AG04450 (cell line): ENCODE data around the gene NINJ2. TPM values are rescaled to one million over a fixed set of nuclear protein-coding genes. Genes with fewer than 3 reads are reported as not detected.

ENCODE experiments used
- CTCF ChIA-PET: fragments of 300-600, 350-600 bp; formaldehyde crosslinking; extraction: SDS; loops from one replicate; lab custom pipeline; 2022; ENCODE audit warnings: antibody characterized with exemption, inconsistent platforms; lab: Charles Lee
- POLR2A ChIA-PET: fragments of 350-600 bp; formaldehyde crosslinking; extraction: SDS; loops from one replicate; lab custom pipeline; 2021; ENCODE audit warnings: antibody characterized with exemption, inconsistent platforms; lab: Yijun Ruan, JAX
- DNase-seq: peaks from one replicate; pipeline ENCODE4 v3.0.0-alpha.2; 2011; ENCODE audit warnings: low read depth, low spot score
- H3K27ac ChIP-seq: one replicate; pipeline ENCODE4 v1.5.1; 2012; ENCODE audit warnings: low read depth, low read length, control low read depth
- H3K27me3 ChIP-seq: one replicate; pipeline ENCODE4 v1.6.0; 2012; ENCODE audit warnings: low read length; ENCODE audit not compliant: control insufficient read depth, insufficient read depth
- H3K4me3 ChIP-seq: 2 replicates; pipeline ENCODE4 v1.5.1; 2011; ENCODE audit warnings: mild to moderate bottlenecking, low read depth, low read length, control low read depth
- H3K9me3 ChIP-seq: 2 replicates; pipeline ENCODE4 v1.5.1; 2012; ENCODE audit warnings: low read length; ENCODE audit not compliant: control insufficient read depth, insufficient read depth
- CTCF ChIP-seq: IDR thresholded peaks from 2 replicates; pipeline ENCODE4 v1.5.1; 2011; ENCODE audit warnings: low read depth, low read length, control low read depth, inconsistent platforms
- polyA plus RNA-seq: library from polyadenylated mRNA; depleted of rRNA; stranded (reverse); fragments of >200 nt; gene quantifications from 2 replicates; pipeline ENCODE4 v1.2.3, GENCODE V29; 2011

NINJ2 gene
- polyA plus RNA-seq, 1 experiment: not detected

GRCh38 chr12:612886-613285 lies 50.4 kb downstream of the NINJ2 start:
- H3K27me3 ChIP-seq: peaks cover 3% of the 10 kb centered on the region
- TF ChIP-seq CTCF: no peak
- no peak overlapping the region for H3K27ac ChIP-seq
- no peaks in the 10 kb centered on the region for H3K9me3 ChIP-seq
- POLR2A ChIA-PET: no interaction called here
- DNase-seq: no peak
- H3K4me3 ChIP-seq: no peak overlapping the region
- CTCF ChIA-PET: interaction anchor here (2.2 kb wide), 1 partner anchor 139 kb away, joined by 9 read pairs; no protein-coding TSS in a partner anchor

- ChIA-PET POLR2A (no interaction called here), CTCF (interaction anchor here (0.9 kb wide), 1 partner anchor 35 kb away, joined by 3 read pairs; no protein-coding TSS in a partner anchor)
- no peak for DNase-seq
- no peak for TF ChIP-seq CTCF
- no peak overlapping the region for H3K4me3 ChIP-seq
- no peaks in the 10 kb centered on the region for H3K9me3 ChIP-seq
- peaks cover 3% of the 10 kb centered on the region for H3K27me3 ChIP-seq
- no peak overlapping the region for H3K27ac ChIP-seq
These were observed 51.0 kb downstream of the NINJ2 start for GRCh38 chr12:612293-612692.

DNA sequence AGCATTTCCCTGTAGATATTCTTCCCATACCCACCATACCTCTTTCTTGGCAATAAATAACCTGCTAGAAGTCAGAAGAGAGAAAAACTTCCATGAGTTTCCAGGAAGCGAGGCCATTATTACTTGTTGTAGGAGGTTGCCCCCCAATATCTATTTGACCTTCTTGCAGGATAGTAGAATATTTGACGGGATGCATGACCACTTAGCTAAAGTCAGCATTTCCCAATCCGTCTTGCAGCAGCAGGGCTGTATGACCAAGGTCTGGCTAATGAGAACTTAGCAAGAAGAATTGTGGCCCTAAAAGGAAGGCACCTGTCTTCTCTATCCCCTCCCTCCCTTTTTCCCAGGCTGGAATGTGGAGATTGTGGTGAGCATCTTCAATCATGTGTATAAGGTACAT lies 51.5 kb downstream of the NINJ2 start:
- TF ChIP-seq CTCF: no peak
- POLR2A ChIA-PET: no interaction called here
- no peak for DNase-seq
- Histone ChIP-seq H3K27me3 (peaks cover 2% of the 10 kb centered on the region), H3K9me3 (no peaks in the 10 kb centered on the region), H3K27ac (no peak overlapping the region), H3K4me3 (no peak overlapping the region)
- CTCF ChIA-PET: interaction anchor here (0.9 kb wide), 1 partner anchor 35 kb away, joined by 3 read pairs; no protein-coding TSS in a partner anchor

GRCh38 chr12:608921-609320 lies 54.3 kb downstream of the NINJ2 start:
- Histone ChIP-seq H3K9me3 (no peaks in the 10 kb centered on the region), H3K27me3 (peaks cover 2% of the 10 kb centered on the region), H3K4me3 (no peak overlapping the region), H3K27ac (no peak overlapping the region)
- no peak for TF ChIP-seq CTCF
- ChIA-PET CTCF (no interaction called here), POLR2A (no interaction called here)
- DNase-seq: no peak

DNA sequence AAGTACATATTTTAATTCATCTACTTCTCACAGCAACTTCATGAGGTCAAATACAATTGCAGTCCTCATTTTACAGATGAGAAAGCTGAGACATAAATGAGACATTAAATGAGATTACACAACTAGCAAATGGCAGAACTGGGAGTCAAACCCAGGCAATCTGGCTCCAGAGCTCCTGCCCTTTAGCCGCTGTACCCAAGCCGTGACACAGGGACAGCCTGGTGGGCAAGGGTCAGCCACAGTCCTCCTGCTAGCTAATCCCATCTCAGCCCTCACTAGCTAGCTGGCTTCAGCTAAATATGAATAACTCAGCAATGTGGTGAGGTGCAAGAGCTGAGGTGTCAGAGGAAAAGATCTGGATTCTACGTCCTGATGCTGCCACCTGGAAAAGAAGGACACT lies 54.8 kb downstream of the NINJ2 start:
- no peak overlapping the region for H3K27ac ChIP-seq
- no peak for DNase-seq
- TF ChIP-seq CTCF: no peak
- POLR2A ChIA-PET: no interaction called here
- no peaks in the 10 kb centered on the region for H3K9me3 ChIP-seq
- peaks cover 2% of the 10 kb centered on the region for H3K27me3 ChIP-seq
- no peak overlapping the region for H3K4me3 ChIP-seq
- CTCF ChIA-PET: no interaction called here
